Nephron (organoid): ENCODE data around the gene RDH11.

ENCODE experiments used
- H3K27ac Mint-ChIP-seq, 3 experiments: 2 replicates each; pipeline ENCODE4 v1.8.0; 2020; ENCODE audit warnings: mixed read lengths in 3 of 3, mild to moderate bottlenecking in 2 of 3, moderate library complexity in 1 of 3
- H3K27me3 Mint-ChIP-seq: 2 replicates; pipeline ENCODE4 v1.8.0; 2021; ENCODE audit warnings: low read depth, mild to moderate bottlenecking, moderate library complexity, mixed read lengths
- H3K36me3 Mint-ChIP-seq: 2 replicates; pipeline ENCODE4 v1.8.0; 2020; ENCODE audit warnings: low read depth, mixed read lengths
- H3K4me1 Mint-ChIP-seq: 2 replicates; pipeline ENCODE4 v1.8.0; 2020; ENCODE audit warnings: mixed read lengths
- H3K4me3 Mint-ChIP-seq, 3 experiments: 2 replicates each; pipeline ENCODE4 v1.8.0; 2020; ENCODE audit warnings: mild to moderate bottlenecking in 3 of 3, mixed read lengths in 3 of 3, moderate library complexity in 2 of 3
- H3K9me3 Mint-ChIP-seq: 2 replicates; pipeline ENCODE4 v1.8.0; 2020; ENCODE audit warnings: mixed read lengths
- TF ChIP-seq, protein P1 (sequence below), 3 experiments: fragments of 200-600 bp; sonication (generic); IDR thresholded peaks; one replicate each; pipeline ENCODE4 v1.5.0; 2021; ENCODE audit warnings: antibody characterized with exemption in 3 of 3; ENCODE audit not compliant: unreplicated experiment in 3 of 3

The RDH11 gene

DNA sequence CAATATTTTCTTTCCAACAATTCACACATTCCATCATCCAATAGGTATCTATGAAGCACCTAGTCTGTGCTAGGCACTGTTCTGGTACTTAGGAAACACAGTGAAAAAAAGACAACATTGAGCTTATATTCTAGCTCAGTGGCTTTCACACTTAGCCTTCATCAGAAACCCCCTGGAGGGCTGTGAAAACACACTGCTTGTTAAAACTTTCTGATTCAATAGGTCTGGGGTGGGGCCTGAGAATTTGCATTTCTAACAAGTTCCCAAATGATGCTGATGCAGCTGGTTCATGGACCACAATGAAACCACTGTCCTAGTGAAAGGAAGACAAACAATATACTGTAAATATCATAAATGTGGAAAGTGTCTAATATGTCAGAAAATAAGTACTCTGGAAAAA, 27.0 kb downstream of the RDH11 start:
- Mint-ChIP-seq H3K4me1 (peaks cover 11% of the 10 kb centered on the region), H3K27me3 (no peaks in the 10 kb centered on the region), H3K36me3 (peaks cover 8% of the 10 kb centered on the region), H3K9me3 (no peaks in the 10 kb centered on the region), H3K27ac (no peak overlapping the region), H3K4me3 (no peak overlapping the region)
- TF ChIP-seq, protein P1, sequence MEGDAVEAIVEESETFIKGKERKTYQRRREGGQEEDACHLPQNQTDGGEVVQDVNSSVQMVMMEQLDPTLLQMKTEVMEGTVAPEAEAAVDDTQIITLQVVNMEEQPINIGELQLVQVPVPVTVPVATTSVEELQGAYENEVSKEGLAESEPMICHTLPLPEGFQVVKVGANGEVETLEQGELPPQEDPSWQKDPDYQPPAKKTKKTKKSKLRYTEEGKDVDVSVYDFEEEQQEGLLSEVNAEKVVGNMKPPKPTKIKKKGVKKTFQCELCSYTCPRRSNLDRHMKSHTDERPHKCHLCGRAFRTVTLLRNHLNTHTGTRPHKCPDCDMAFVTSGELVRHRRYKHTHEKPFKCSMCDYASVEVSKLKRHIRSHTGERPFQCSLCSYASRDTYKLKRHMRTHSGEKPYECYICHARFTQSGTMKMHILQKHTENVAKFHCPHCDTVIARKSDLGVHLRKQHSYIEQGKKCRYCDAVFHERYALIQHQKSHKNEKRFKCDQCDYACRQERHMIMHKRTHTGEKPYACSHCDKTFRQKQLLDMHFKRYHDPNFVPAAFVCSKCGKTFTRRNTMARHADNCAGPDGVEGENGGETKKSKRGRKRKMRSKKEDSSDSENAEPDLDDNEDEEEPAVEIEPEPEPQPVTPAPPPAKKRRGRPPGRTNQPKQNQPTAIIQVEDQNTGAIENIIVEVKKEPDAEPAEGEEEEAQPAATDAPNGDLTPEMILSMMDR (IDR thresholded peaks at IDR 0.05; ENCODE audit: unreplicated experiment in 3 of 3), result no peak

DNA sequence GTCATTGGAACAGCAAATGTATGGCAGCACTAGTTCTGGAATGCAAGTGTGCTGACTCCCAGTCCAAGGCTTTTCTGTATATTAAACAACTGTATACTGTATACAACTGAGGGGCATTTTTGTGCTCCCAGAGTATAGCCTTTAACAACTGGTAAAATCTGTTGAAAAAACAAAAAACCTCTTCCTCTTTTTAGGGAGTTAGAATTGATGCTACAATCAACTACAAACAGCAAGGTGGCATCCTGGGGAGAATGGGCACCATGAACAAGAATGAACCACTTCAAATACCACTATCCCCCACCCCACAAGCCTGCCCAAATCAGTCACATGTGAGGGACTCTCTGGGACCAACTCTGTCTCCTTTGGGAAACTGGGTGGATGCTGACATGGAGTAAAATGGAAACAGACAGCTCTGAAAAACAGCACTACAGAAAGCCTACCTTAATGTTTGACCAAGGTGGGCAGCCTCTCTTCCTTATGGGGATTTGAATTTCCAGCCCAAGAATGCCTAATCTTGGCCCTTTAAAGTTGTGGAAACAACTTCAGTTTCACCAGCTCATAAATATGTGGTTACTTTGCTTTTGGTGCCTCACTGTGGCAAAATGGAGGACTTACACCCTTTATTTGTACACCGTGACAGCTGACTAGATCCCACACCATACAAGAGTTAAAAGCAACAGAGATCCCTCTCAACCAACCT, 28.7 kb downstream of the RDH11 start:
- Mint-ChIP-seq H3K4me1 (no peaks in the 10 kb centered on the region), H3K36me3 (peaks cover 16% of the 10 kb centered on the region), H3K27me3 (no peaks in the 10 kb centered on the region), H3K9me3 (no peaks in the 10 kb centered on the region), H3K4me3 (no peak overlapping the region), H3K27ac (peak overlapping the region; percentile 5 to 37 (median 11))
- TF ChIP-seq, protein P1 (IDR thresholded peaks at IDR 0.05; ENCODE audit: unreplicated experiment in 3 of 3), result peak; percentile 54 to 66 (median 57)

DNA sequence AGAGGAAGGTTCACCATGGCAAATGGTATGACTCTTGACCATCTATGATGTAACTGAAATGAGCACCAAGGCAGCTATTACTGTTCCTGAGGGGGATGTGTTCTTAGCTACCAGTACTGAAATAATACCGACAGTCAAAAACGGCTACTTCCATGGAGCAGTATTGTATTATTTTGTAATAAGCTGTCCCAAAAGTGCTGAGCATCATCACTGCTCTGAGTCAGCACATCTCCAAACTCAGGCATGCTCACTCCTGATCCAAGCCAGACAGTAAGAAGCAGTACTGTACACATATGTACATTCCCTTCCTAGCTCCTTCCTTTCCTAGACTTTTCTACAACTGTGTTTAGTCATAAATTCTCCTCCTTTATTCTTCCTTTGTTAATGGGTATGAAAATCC, 29.7 kb downstream of the RDH11 start:
- peaks cover 17% of the 10 kb centered on the region for H3K36me3 Mint-ChIP-seq
- H3K4me1 Mint-ChIP-seq, result no peaks in the 10 kb centered on the region
- no peak overlapping the region for H3K4me3 Mint-ChIP-seq
- H3K9me3 Mint-ChIP-seq, result no peaks in the 10 kb centered on the region
- H3K27ac Mint-ChIP-seq, result peak overlapping the region in 1 of 3 experiments; percentile 14
- no peaks in the 10 kb centered on the region for H3K27me3 Mint-ChIP-seq
- TF ChIP-seq, protein P1 (IDR thresholded peaks at IDR 0.05; ENCODE audit: unreplicated experiment in 3 of 3), result no peak

DNA sequence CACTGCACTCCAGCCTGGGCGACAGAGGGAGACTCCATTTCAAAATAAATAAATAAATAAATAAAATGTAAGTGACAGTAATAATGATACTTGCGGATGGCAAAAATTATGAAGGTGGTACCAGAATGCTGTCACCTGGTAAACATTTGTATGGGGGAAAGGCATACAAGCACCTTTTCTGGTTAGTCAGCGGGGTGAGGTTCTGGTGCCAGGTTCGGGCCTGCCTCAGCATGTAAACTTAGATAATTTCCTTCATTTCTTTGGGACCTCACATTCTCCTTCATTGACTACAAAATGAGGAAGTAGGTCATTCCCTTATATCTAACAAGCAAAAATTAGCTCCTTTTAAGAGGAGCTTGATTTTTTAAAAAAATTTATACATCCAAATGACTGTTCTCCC, 31.9 kb downstream of the RDH11 start:
- Mint-ChIP-seq H3K27ac (no peak overlapping the region), H3K27me3 (no peaks in the 10 kb centered on the region), H3K4me3 (no peak overlapping the region), H3K4me1 (no peaks in the 10 kb centered on the region), H3K9me3 (no peaks in the 10 kb centered on the region), H3K36me3 (peaks cover 22% of the 10 kb centered on the region)
- TF ChIP-seq, protein P1 (IDR thresholded peaks at IDR 0.05; ENCODE audit: unreplicated experiment in 3 of 3), result no peak

DNA sequence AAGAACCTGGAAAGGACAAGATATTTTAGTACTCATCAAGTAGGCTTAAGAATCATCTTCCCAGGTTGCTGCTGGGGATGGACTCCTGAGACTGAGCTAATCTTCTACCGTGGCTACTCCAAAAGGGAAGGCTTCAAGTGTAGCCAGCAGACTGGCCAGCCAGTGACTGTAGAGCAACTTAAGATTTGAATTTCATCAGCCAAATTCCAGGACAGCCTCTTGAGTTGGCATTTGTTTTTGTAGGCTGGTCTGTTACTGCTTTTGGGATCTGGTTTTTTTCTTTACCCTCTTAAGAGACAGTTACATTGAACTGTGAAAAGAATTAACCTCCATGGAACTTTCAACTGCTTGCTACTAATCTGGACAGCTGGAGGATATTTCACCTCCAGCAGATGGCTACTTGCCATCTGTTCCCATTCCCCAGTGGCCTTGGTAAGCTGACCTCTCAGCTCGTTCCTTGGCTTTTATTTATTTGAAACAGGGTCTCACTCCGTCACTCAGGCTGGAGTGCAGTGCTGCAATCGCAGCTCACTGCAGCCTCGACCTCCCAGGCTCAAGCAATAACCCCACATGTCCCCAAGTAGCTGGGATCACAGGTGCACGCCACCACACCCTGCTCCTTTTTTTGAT, 41.8 kb downstream of the RDH11 start:
- Mint-ChIP-seq H3K9me3 (no peaks in the 10 kb centered on the region), H3K27ac (peak overlapping the region in 1 of 3 experiments; percentile 73), H3K4me1 (peaks cover 6% of the 10 kb centered on the region), H3K27me3 (no peaks in the 10 kb centered on the region), H3K4me3 (no peak overlapping the region), H3K36me3 (peaks cover 64% of the 10 kb centered on the region)
- TF ChIP-seq, protein P1 (IDR thresholded peaks at IDR 0.05; ENCODE audit: unreplicated experiment in 3 of 3), result no peak

DNA sequence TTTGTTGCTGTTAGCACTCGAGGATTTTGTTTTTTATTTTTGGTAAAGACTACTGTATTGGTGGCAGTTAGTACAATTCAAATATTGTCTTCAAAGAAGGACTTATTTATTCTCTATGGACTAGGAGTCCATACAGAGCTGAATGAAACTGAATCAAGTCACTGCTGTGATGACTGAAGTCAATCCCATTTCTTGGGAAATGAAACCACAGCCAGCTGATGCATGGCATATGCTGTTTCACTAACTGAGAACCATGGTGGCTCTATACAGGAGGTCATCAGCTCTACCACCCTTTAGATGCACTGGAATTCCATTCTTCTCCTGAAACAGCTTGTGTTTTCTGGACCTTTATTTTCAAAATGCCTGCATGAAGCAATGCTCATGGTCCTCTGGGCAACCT, 43.4 kb downstream of the RDH11 start:
- Mint-ChIP-seq H3K4me1 (peaks cover 6% of the 10 kb centered on the region), H3K36me3 (peaks cover 62% of the 10 kb centered on the region), H3K4me3 (no peak overlapping the region), H3K27ac (no peak overlapping the region), H3K27me3 (no peaks in the 10 kb centered on the region), H3K9me3 (no peaks in the 10 kb centered on the region)
- TF ChIP-seq, protein P1 (IDR thresholded peaks at IDR 0.05; ENCODE audit: unreplicated experiment in 3 of 3), result no peak
